ENCODE data around the gene EN2.

Gene EN2

DNA sequence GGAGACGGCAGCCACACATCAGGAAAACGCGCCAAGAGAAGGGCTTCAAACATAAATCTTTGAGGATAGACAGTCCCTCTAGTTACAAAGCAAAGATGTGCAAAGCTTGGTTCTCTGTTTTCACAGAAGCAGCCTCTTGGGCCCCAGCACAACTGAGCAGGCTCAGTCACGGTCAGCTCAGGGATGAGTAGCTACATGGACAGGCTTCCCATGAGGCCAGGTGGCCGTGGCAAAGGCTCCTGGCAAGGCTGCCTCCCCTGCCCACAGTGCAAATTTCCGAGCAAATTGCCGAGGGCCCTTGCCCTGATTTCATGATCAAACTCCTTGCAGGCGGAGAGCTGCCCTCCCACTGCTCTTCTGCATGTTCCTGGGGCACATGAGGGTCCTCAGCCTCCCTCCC lies 37.8 kb upstream of the EN2 start:
- in situ Hi-C loops (cut with MboI; ENCODE audit: low sequenced_read_pairs, unreplicated experiment): no loop called here
- no peak for DNase-seq (ENCODE audit: low spot score)
- TF ChIP-seq, protein P1, sequence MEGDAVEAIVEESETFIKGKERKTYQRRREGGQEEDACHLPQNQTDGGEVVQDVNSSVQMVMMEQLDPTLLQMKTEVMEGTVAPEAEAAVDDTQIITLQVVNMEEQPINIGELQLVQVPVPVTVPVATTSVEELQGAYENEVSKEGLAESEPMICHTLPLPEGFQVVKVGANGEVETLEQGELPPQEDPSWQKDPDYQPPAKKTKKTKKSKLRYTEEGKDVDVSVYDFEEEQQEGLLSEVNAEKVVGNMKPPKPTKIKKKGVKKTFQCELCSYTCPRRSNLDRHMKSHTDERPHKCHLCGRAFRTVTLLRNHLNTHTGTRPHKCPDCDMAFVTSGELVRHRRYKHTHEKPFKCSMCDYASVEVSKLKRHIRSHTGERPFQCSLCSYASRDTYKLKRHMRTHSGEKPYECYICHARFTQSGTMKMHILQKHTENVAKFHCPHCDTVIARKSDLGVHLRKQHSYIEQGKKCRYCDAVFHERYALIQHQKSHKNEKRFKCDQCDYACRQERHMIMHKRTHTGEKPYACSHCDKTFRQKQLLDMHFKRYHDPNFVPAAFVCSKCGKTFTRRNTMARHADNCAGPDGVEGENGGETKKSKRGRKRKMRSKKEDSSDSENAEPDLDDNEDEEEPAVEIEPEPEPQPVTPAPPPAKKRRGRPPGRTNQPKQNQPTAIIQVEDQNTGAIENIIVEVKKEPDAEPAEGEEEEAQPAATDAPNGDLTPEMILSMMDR (IDR thresholded peaks at IDR 0.05; ENCODE audit: borderline replicate concordance, control extremely low read depth, extremely low read depth, insufficient read depth, missing control alignments): no peak

DNA sequence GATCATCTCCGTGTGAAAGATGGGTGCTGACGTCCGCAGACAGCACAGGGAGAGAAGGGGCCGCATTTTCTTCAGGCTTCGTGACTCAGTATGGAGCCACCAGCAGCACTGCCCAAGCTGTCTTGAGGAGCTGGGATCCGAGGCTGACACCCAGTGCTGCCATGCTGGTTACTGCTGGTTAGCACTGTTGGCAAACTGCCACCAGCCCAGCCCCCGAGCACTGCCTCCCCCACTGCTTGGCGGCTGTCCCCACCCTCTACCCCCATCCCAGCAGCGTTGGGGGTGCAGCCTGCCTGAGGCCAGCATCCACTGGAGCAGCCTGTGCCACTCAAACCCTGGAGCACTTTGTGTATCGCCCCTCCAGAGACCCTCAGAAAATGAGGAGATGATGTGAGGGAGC lies 35.8 kb upstream of the EN2 start:
- no peak for DNase-seq (ENCODE audit: low spot score)
- TF ChIP-seq, protein P1 (IDR thresholded peaks at IDR 0.05; ENCODE audit: borderline replicate concordance, control extremely low read depth, extremely low read depth, insufficient read depth, missing control alignments): no peak
- in situ Hi-C loops (cut with MboI; ENCODE audit: low sequenced_read_pairs, unreplicated experiment): no loop called here

DNA sequence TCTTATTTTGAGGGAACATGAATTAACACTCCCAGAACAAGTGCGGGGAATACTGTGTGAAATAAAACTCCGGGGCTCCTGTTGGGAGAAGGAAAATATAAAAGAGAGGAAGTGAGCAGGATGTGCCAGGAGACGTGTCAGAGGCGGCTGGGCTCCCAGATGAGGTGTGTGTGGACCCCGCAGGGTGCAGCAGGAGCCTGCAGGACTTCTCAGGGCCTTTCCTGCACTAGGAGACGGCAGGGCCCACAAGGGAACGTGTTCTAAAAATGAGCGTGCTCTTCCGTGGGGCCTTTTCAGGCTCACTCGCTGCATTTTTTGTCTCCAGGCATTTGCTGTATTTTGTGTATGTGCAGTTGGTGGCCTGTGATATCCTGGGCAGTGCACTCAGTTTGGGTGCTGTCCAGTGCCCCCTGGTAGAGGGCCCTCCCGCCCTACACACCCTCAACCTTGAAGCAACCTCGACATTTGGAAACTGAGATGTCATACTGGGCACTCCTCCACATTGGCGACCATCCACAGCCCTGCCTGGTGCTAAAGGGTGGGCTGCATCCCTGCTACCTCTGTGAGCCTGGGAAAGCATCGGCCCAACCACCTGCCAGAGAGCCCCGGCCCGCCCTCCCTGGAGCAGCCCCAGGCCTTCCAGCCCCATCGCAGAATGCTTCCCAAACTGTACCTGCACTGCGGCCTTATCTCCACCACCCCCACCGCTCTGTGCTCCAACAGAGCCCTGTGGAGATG lies 35.2 kb upstream of the EN2 start:
- in situ Hi-C loops (cut with MboI; ENCODE audit: low sequenced_read_pairs, unreplicated experiment): no loop called here
- no peak for DNase-seq (ENCODE audit: low spot score)
- TF ChIP-seq, protein P1 (IDR thresholded peaks at IDR 0.05; ENCODE audit: borderline replicate concordance, control extremely low read depth, extremely low read depth, insufficient read depth, missing control alignments): no peak

DNA sequence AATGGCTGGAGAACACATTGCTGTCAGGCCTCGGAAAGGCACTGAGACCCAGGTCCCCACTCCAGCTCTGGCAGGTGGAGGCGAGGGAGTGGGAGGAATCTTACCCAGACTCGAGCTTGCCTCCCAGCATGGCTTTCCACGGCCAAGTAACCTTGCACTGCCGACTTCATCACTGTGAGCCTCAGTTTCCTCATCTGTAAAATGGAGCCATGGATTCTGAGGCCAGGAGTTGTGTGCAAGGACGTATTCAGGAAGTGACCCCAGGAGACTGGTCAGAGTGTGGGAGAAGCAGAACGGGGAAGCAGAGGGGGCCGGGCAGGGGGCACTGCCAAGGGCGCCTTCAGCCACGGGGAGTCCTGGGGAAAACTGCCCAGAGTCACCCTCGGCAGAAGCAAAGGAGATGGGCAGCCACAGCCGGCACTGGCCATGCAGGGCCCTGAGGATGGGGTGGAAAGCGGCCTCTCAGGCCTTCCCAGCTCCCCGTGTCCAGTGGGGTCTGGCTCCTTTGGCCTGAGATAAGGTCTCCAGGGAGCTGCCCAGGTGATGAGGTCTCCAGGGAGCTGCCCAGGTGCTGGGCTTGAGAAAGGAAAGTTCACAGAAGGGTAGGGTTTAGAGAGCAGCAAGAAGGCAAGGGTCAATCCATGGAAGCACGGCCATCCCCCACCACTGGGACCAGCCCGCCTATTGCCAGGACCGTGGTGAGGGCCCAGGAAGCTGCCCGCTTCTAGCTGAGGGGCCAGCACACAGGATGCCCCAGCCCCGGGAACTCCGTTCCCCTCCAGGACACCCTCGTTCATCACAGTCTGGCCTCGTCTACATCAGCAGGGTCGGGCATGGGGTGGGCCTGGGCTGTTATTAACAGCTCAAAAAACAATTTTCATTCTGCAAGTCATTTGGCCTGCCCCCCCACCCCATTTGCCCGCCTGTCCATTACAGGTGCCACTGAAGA lies 34.3 kb upstream of the EN2 start:
- DNase-seq (ENCODE audit: low spot score): no peak
- in situ Hi-C loops (cut with MboI; ENCODE audit: low sequenced_read_pairs, unreplicated experiment): no loop called here
- TF ChIP-seq, protein P1 (IDR thresholded peaks at IDR 0.05; ENCODE audit: borderline replicate concordance, control extremely low read depth, extremely low read depth, insufficient read depth, missing control alignments): no peak

DNA sequence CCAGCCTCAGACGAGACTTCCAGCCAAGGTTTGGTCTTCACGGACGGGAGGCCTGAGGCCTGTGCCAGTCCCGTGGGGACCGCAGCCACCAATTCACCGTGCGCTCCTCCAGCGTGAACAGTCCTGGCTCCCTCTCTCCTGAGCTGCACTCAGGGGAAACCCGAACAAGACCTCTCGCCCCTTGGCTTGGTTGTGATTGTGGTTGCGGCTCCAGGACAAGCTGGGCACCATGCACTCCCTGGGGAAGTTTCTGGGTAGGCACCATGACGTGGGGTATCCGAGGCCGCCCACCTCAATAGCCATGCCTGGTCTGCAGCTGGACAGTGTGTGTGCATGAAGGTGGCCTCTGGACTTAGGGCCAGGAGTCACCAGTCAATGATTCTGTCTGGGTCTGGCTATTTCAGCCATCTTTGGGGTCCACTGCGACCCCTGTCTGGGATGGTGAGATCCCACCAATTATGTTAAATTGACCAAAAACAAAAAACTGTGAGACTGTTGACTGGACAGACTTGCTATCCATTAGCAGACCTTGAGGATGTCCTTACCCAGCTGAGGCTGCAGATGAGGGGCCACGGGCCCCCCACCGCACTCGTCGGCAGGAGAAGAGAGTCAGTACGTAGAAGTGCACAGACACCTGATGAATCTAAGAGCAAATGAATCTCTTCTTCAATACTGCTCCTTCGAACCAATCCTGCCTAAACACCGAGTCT lies 33.5 kb upstream of the EN2 start:
- no peak for DNase-seq (ENCODE audit: low spot score)
- in situ Hi-C loops (cut with MboI; ENCODE audit: low sequenced_read_pairs, unreplicated experiment): no loop called here
- TF ChIP-seq, protein P1 (IDR thresholded peaks at IDR 0.05; ENCODE audit: borderline replicate concordance, control extremely low read depth, extremely low read depth, insufficient read depth, missing control alignments): no peak

DNA sequence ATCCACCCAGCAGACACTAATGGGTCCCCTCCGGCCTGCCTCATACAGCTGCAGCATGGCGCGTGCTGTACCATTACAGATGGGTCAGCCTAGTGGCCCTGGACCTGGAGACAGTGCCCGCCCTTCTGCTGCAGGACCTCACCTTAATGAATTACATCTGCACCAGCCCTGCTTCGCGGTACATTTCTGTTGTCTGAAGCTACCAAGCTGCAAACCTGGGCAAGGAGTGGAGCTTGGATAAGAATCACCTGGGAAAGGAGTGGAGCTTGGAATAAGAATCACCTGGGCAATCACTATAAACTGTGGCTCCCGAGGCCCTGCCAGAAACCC lies 33.0 kb upstream of the EN2 start:
- TF ChIP-seq, protein P1 (IDR thresholded peaks at IDR 0.05; ENCODE audit: borderline replicate concordance, control extremely low read depth, extremely low read depth, insufficient read depth, missing control alignments): no peak
- DNase-seq (ENCODE audit: low spot score): no peak
- in situ Hi-C loops (cut with MboI; ENCODE audit: low sequenced_read_pairs, unreplicated experiment): no loop called here

Data from GM13976 (cell line).